Neural cell (in vitro differentiated cells): ENCODE results near the gene SBNO1.

Source experiments
- CTCF ChIP-seq: fragments of 450-650 bp; IDR thresholded peaks from 2 replicates; pipeline ENCODE4 v1.5.1; 2014; ENCODE audit warnings: antibody characterized with exemption, mild to moderate bottlenecking, moderate library complexity; ENCODE audit not compliant: poor library complexity, severe bottlenecking
- EP300 ChIP-seq: fragments of 450-650 bp; conservative IDR thresholded peaks from 2 replicates; pipeline ENCODE4 v1.6.1; 2014; ENCODE audit warnings: antibody characterized with exemption, mild to moderate bottlenecking, moderate library complexity; ENCODE audit not compliant: poor library complexity, severe bottlenecking
- EZH2 ChIP-seq: fragments of 200-600, 300-800 bp; shearing (Covaris generic), sonication (generic); IDR thresholded peaks from 2 replicates; pipeline ENCODE4 v1.6.1; 2014; ENCODE audit warnings: antibody characterized with exemption, low read length, borderline replicate concordance, mild to moderate bottlenecking; ENCODE audit not compliant: insufficient read depth, poor library complexity, severe bottlenecking
- MXI1 ChIP-seq: fragments of 450-650 bp; conservative IDR thresholded peaks from 2 replicates; pipeline ENCODE4 v1.6.1; 2014; ENCODE audit warnings: antibody characterized with exemption, mild to moderate bottlenecking; ENCODE audit not compliant: poor library complexity, severe bottlenecking
- POLR2AphosphoS5 ChIP-seq: IDR thresholded peaks from 2 replicates; pipeline ENCODE4 v1.6.1; 2012
- RAD21 ChIP-seq: fragments of 450-650 bp; conservative IDR thresholded peaks from 2 replicates; pipeline ENCODE4 v1.6.1; 2014; ENCODE audit warnings: antibody characterized with exemption, mild to moderate bottlenecking, moderate library complexity
- SMC3 ChIP-seq: fragments of 450-650 bp; conservative IDR thresholded peaks from 2 replicates; pipeline ENCODE4 v1.6.1; 2014; ENCODE audit warnings: antibody characterized with exemption, mild to moderate bottlenecking, moderate library complexity; ENCODE audit not compliant: poor library complexity
- TAF1 ChIP-seq: IDR thresholded peaks from 2 replicates; pipeline ENCODE4 v1.6.1; 2012; ENCODE audit warnings: low read depth

DNA sequence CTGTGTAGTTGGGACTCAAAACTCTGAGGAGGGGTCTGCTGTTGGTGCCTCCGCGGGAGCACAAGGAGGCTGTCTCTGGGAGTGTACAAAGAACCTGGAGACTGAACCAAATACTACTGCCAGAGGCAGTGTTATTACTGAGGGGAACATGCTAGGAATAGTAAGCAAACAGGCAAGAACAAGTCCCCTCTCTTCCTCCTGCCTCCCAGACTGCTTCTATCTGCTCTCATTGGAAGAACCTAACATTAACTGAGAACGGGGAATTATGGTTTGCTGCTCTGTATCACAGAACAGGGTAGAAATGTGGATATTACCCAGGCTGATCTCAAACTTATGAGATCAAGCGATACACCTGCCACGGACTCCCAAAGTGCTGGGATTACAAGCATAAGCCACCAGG is 14.7 kb upstream of the SBNO1 start:
- TF ChIP-seq CTCF (no peak), POLR2AphosphoS5 (no peak), SMC3 (no peak), RAD21 (no peak), EZH2 (no peak), MXI1 (no peak), EP300 (no peak), TAF1 (no peak)
